Activated effector memory CD4-positive, alpha-beta T cell treated with anti-CD3 and anti-CD28 coated beads, Interleukin-2, amount 50 U/mL, for 16 hours (primary cell): ENCODE data around the gene SLC44A5.
"Not testable (repeated sequence)": the region's sequence is repeated elsewhere in the genome, so short reads cannot be mapped to it uniquely, and the experiment has no call there.

Experiments used
- DNase-seq: peaks from one replicate; pipeline ENCODE4 v3.0.0-alpha.2; 2020

SLC44A5 gene

GRCh38 chr1:75444220-75444619 lies 166.7 kb downstream of the SLC44A5 start:
- no peak for DNase-seq

GRCh38 chr1:75440274-75440673 lies 170.6 kb downstream of the SLC44A5 start:
- no peak for DNase-seq

- no peak for DNase-seq
Observed at GRCh38 chr1:75438355-75438754, 172.6 kb downstream of the SLC44A5 start.

GRCh38 chr1:75431843-75432242 lies 179.1 kb downstream of the SLC44A5 start:
- DNase-seq, result no peak

- DNase-seq, result no peak
Observed at GRCh38 chr1:75430526-75430925, 180.4 kb downstream of the SLC44A5 start.

GRCh38 chr1:75426688-75427087 lies 184.2 kb downstream of the SLC44A5 start:
- DNase-seq, result no peak

- DNase-seq, result no peak
Observed at GRCh38 chr1:75425001-75425650, 185.8 kb downstream of the SLC44A5 start.

- DNase-seq, result no peak
Observed at GRCh38 chr1:75423616-75424015, 187.3 kb downstream of the SLC44A5 start.

- DNase-seq, result no peak
Observed at GRCh38 chr1:75423136-75423535, 187.8 kb downstream of the SLC44A5 start.

GRCh38 chr1:75421371-75421770 lies 189.5 kb downstream of the SLC44A5 start:
- no peak for DNase-seq

GRCh38 chr1:75415187-75415586 lies 195.7 kb downstream of the SLC44A5 start:
- DNase-seq, result no peak

- DNase-seq, result no peak
Observed at GRCh38 chr1:75412616-75413015, 198.3 kb downstream of the SLC44A5 start.

- DNase-seq, result not testable (repeated sequence)
Observed at GRCh38 chr1:75404681-75405080, 206.2 kb downstream of the SLC44A5 start.

- DNase-seq, result not testable (repeated sequence)
Observed at GRCh38 chr1:75403147-75403646, 207.7 kb downstream of the SLC44A5 start.

GRCh38 chr1:75400716-75401115 lies 210.2 kb downstream of the SLC44A5 start:
- DNase-seq, result no peak

GRCh38 chr1:75396745-75397144 lies 214.2 kb downstream of the SLC44A5 start:
- no peak for DNase-seq

- DNase-seq, result no peak
Observed at GRCh38 chr1:75396260-75396659, 214.7 kb downstream of the SLC44A5 start.

GRCh38 chr1:75394386-75395139 lies 216.4 kb downstream of the SLC44A5 start:
- DNase-seq, result no peak

GRCh38 chr1:75392278-75392677 lies 218.6 kb downstream of the SLC44A5 start:
- DNase-seq, result no peak

GRCh38 chr1:75375476-75376447 lies 235.2 kb downstream of the SLC44A5 start:
- DNase-seq, result not testable (repeated sequence)

GRCh38 chr1:75373542-75374159 lies 237.3 kb downstream of the SLC44A5 start:
- no peak for DNase-seq

GRCh38 chr1:75366595-75366994 lies 244.3 kb downstream of the SLC44A5 start:
- DNase-seq, result no peak

- no peak for DNase-seq
Observed at GRCh38 chr1:75361260-75361659, 249.7 kb downstream of the SLC44A5 start.
